Neural cell (in vitro differentiated cells): ENCODE measurements around the gene TMEM176B.
"Not testable (repeated sequence)": the region's sequence is repeated elsewhere in the genome, so short reads cannot be mapped to it uniquely, and the experiment has no call there.

Experiments used
- TAF1 ChIP-seq: IDR thresholded peaks from 2 replicates; pipeline ENCODE4 v1.6.1; 2012; ENCODE audit warnings: low read depth
- TF ChIP-seq, protein P1 (sequence below): fragments of 450-650 bp; IDR thresholded peaks from 2 replicates; pipeline ENCODE4 v1.5.1; 2014; ENCODE audit warnings: antibody characterized with exemption, mild to moderate bottlenecking, moderate library complexity; ENCODE audit not compliant: poor library complexity, severe bottlenecking

DNA sequence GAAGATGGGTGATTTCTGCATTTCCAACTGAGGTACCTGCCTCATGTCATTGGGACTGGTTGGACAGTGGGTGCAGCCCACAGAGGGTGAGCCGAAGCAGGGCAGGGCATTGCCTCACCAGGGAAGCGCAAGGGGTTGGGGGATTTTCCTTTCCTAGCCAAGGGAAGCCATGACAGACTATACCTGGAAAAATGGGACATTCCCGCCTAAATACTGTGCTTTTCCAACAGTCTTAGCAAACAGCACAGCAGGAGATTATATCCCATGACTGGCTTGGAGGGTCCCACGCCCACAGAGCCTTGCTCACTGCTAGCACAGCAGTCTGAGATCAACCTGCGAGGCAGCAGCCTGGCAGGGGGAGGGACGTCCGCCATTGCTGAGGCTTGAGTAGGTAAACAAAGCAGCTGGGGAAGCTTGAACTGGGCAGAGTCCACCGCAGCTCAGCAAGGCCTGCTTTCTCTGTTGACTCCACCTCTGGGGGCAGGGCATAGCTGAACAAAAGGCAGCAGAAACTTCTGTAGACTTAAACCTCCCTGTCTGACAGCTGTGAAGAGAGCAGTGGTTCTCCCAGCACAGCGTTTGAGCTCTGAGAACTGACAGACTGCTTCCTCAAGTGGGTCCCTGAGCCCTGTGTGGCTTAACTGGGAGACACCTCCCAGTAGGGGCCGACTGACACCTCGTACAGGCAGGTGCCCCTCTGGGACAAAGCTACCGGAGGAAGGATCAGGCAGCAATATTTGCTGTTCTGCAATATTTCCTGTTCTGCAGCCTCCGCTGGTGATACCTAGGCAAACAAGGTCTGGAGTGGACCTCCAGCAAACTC is 7.7 kb upstream of the TMEM176B start:
- not testable (repeated sequence) for TF ChIP-seq TAF1
- TF ChIP-seq, protein P1, sequence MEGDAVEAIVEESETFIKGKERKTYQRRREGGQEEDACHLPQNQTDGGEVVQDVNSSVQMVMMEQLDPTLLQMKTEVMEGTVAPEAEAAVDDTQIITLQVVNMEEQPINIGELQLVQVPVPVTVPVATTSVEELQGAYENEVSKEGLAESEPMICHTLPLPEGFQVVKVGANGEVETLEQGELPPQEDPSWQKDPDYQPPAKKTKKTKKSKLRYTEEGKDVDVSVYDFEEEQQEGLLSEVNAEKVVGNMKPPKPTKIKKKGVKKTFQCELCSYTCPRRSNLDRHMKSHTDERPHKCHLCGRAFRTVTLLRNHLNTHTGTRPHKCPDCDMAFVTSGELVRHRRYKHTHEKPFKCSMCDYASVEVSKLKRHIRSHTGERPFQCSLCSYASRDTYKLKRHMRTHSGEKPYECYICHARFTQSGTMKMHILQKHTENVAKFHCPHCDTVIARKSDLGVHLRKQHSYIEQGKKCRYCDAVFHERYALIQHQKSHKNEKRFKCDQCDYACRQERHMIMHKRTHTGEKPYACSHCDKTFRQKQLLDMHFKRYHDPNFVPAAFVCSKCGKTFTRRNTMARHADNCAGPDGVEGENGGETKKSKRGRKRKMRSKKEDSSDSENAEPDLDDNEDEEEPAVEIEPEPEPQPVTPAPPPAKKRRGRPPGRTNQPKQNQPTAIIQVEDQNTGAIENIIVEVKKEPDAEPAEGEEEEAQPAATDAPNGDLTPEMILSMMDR, result not testable (repeated sequence)
